ENCODE results near the gene VPS13D. TPM values are rescaled to one million over a fixed set of nuclear protein-coding genes. Genes with fewer than 3 reads are reported as not detected.
"Not testable (repeated sequence)": the region's sequence is repeated elsewhere in the genome, so short reads cannot be mapped to it uniquely, and the experiment has no call there.

VPS13D gene
- total RNA-seq, 1 donor from 2014 or later = 13.8 TPM

DNA sequence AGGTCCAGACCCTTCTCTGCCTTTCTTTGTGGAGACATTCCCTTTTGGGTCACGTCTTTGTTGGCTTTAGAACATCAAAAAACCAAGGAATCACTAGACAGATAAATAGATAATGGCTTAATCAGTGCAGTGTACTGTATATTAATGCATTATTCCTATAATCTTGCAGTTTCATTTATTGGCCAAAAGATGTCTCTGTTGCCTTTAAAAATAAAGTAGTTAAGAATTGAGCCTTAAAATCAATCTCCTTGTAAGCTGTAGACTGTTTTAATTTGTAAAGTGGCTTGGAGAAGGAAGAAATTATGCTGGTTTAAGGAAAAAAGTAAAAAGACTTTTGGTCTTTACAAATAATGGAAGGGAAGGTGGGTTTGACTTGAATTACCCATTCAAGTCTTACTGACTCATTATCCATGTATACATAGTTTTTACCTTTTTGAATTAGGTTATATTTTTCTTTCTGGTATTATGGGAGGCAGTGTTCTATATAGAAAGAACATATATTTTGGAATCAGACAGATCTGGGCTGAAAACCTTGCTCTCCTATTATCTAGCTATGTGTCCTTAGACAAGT lies 84.6 kb downstream of the VPS13D start:
- no peak overlapping the region for H3K4me3 ChIP-seq (ENCODE audit: low read depth, low read length)
- TF ChIP-seq, protein P1, sequence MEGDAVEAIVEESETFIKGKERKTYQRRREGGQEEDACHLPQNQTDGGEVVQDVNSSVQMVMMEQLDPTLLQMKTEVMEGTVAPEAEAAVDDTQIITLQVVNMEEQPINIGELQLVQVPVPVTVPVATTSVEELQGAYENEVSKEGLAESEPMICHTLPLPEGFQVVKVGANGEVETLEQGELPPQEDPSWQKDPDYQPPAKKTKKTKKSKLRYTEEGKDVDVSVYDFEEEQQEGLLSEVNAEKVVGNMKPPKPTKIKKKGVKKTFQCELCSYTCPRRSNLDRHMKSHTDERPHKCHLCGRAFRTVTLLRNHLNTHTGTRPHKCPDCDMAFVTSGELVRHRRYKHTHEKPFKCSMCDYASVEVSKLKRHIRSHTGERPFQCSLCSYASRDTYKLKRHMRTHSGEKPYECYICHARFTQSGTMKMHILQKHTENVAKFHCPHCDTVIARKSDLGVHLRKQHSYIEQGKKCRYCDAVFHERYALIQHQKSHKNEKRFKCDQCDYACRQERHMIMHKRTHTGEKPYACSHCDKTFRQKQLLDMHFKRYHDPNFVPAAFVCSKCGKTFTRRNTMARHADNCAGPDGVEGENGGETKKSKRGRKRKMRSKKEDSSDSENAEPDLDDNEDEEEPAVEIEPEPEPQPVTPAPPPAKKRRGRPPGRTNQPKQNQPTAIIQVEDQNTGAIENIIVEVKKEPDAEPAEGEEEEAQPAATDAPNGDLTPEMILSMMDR (conservative IDR thresholded peaks at IDR 0.05; ENCODE audit: low read depth, low read length) = no peak
- DNase-seq (ENCODE audit: low read depth) = no peak

DNA sequence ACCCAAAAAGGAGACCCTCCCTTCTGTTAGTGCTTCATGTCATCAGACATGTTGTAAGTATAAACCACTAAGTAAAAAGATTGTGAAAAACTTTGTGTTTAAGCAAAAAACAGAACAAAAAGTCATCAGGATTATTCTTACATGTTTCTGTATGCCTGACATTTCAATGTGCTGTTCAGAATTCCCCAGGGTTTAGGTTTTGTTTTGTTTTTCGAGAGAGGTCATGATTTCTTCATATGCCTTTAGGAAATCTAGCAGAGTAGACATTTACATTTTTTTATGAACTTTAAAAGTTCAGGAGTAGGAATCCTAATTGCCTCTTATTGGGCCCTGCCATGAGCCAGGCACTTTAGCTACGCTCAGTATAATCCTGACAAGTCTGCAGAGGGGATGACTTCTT lies 85.3 kb downstream of the VPS13D start:
- TF ChIP-seq, protein P1 (conservative IDR thresholded peaks at IDR 0.05; ENCODE audit: low read depth, low read length) = no peak
- H3K4me3 ChIP-seq (ENCODE audit: low read depth, low read length) = no peak overlapping the region
- DNase-seq (ENCODE audit: low read depth) = no peak

DNA sequence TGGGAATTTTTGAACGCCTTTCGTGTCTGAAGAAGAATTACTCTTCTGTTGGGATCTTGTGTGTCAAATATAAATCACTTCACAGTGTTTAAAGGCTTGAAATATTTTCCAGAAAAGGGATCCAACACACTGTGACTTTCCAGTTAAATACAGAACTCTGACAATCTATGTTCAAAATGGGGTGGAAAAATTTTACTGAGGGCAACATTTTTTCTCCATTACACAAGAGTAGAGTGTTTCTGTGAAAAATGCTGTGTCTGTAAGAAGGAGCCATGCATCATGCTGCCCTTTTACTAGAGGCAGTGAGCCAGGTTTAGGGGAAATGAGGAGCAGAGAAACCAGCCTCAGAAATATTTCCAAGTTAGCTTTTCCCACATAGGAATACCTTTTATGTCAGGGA lies 86.5 kb downstream of the VPS13D start:
- TF ChIP-seq, protein P1 (conservative IDR thresholded peaks at IDR 0.05; ENCODE audit: low read depth, low read length) = no peak
- no peak for DNase-seq (ENCODE audit: low read depth)
- H3K4me3 ChIP-seq (ENCODE audit: low read depth, low read length) = no peak overlapping the region

DNA sequence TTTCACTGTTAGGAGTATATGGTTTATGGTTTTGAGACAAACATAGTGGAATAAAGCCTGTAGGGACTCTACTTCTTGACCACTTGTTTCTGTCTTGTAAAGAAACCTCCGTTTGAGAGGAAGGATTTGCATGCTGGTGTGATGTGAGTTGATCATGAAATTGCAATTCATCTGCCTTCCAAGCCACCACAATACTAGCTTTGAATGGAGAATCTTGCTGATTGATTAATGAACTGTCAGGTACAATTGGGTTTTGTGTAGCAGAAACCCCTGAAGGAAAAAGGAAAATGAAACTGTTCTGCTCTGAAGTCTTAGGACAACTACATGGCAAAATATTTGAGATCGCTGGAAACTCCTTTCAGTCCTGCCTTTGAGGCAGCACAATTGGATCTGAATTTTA lies 90.7 kb downstream of the VPS13D start:
- DNase-seq (ENCODE audit: low read depth) = no peak
- TF ChIP-seq, protein P1 (conservative IDR thresholded peaks at IDR 0.05; ENCODE audit: low read depth, low read length) = no peak
- H3K4me3 ChIP-seq (ENCODE audit: low read depth, low read length) = no peak overlapping the region

DNA sequence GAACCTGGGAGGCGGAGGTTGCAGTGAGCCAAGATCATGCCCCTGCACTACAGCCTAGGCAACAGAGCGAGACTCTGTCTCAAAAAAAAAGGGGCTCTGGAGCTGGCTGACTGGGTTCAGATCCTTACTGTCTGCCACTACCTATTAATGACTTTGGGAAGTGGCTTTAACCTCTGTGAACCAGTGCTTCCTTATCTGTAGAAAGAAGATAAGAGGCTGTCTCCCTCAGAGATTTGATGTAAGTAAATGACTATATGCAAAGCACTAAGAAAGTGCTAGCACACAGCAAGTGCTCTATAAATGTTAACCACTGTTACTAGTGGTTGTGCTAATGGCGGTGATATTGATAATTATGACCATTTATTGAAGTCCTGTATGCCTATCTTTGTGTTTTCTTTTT lies 94.6 kb downstream of the VPS13D start:
- no peak for DNase-seq (ENCODE audit: low read depth)
- TF ChIP-seq, protein P1 (conservative IDR thresholded peaks at IDR 0.05; ENCODE audit: low read depth, low read length) = no peak
- no peak overlapping the region for H3K4me3 ChIP-seq (ENCODE audit: low read depth, low read length)

DNA sequence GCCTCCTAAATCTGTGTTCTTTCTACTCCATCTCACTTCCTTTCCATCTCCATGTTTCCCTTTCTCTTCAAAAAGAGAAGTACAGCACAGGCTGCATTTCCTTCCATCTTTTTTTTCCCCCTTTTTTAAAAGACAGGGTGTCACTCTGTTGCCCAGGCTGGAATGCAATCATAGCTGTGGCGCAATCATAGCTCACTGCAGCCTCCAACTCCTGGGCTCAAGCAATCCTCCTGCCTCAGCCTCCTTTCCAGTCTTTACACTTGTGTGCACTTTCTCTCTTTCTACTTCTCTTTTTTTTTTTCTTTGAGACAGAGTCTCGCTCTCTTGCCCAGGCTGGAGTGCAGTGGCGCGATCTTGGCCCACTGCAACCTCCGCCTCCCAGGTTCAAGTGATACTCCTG lies 95.1 kb downstream of the VPS13D start:
- H3K4me3 ChIP-seq (ENCODE audit: low read depth, low read length); DNase-seq (ENCODE audit: low read depth): not testable (repeated sequence)

DNA sequence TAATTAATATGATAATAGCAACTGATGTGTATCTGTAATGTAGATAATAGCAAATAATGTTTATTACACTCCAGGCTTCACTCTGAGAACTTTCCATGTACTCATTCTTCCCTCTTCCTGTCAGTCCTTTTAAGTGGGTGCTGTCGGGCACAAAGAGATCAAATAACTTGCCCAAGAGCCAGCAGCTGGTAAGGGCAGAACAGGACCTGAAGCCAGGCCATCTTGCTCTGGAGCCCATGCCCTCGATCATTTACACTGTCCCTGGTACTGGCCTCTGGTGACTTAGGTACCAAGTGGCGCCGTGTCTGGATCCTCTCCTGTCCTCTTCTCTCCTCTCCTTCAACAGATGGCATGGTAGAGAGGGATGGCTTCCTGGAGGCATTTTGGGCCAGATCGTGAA lies 97.2 kb downstream of the VPS13D start:
- TF ChIP-seq, protein P1 (conservative IDR thresholded peaks at IDR 0.05; ENCODE audit: low read depth, low read length) = no peak
- no peak overlapping the region for H3K4me3 ChIP-seq (ENCODE audit: low read depth, low read length)
- DNase-seq (ENCODE audit: low read depth) = no peak
